Loucy (cell line): ENCODE results near the gene LRIT3.
"Not testable (repeated sequence)": the region's sequence is repeated elsewhere in the genome, so short reads cannot be mapped to it uniquely, and the experiment has no call there.

Experiments used
- H2AFZ ChIP-seq: fragments of 200-600 bp; sonication (generic); 2 replicates; pipeline ENCODE4 v1.6.0; 2016; ENCODE audit warnings: antibody characterized with exemption, mild to moderate bottlenecking, low read length, moderate library complexity
- H3F3A ChIP-seq: fragments of 200-600 bp; 2 replicates; pipeline ENCODE4 v1.6.0; 2016; ENCODE audit warnings: antibody characterized with exemption, low read depth, mild to moderate bottlenecking
- H3K27me3 ChIP-seq: fragments of 200-600 bp; sonication (generic); 2 replicates; pipeline ENCODE4 v1.6.1; 2014; ENCODE audit warnings: low read length, mild to moderate bottlenecking; ENCODE audit not compliant: insufficient read depth, poor library complexity, severe bottlenecking
- H3K36me3 ChIP-seq: fragments of 200-600 bp; sonication (generic); 2 replicates; pipeline ENCODE4 v1.6.1; 2016; ENCODE audit warnings: low read length; ENCODE audit not compliant: insufficient read depth
- H3K4me1 ChIP-seq: fragments of 200-600 bp; sonication (generic); 2 replicates; pipeline ENCODE4 v1.5.1; 2014; ENCODE audit warnings: low read length, mild to moderate bottlenecking; ENCODE audit not compliant: insufficient read depth, poor library complexity, severe bottlenecking
- H3K4me2 ChIP-seq: fragments of 200-600 bp; sonication (generic); 2 replicates; pipeline ENCODE4 v1.6.0; 2014; ENCODE audit warnings: antibody characterized with exemption, low read length, low read depth, mild to moderate bottlenecking; ENCODE audit not compliant: poor library complexity, severe bottlenecking
- H3K4me3 ChIP-seq: fragments of 200-600 bp; sonication (generic); 2 replicates; pipeline ENCODE4 v1.5.1; 2014; ENCODE audit warnings: low read length, mild to moderate bottlenecking, mixed read lengths; ENCODE audit not compliant: poor library complexity, severe bottlenecking
- H3K79me2 ChIP-seq: fragments of 200-600 bp; sonication (generic); 2 replicates; pipeline ENCODE4 v1.6.1; 2014; ENCODE audit warnings: low read length; ENCODE audit not compliant: insufficient read depth
- H3K9ac ChIP-seq: fragments of 200-600 bp; sonication (generic); 2 replicates; pipeline ENCODE4 v1.6.0; 2014; ENCODE audit warnings: mild to moderate bottlenecking, low read depth, low read length, moderate library complexity; ENCODE audit not compliant: poor library complexity, severe bottlenecking
- H3K9me2 ChIP-seq: fragments of 200-600 bp; sonication (generic); replicated peaks from 2 replicates; pipeline ENCODE4 v1.6.1; 2016; ENCODE audit warnings: low read depth, low read length, mixed read lengths
- H3K9me3 ChIP-seq: fragments of 200-600 bp; sonication (generic); 2 replicates; pipeline ENCODE4 v1.6.1; 2014; ENCODE audit warnings: mild to moderate bottlenecking, antibody characterized with exemption, low read length, low read depth; ENCODE audit not compliant: insufficient read depth
- H4K20me1 ChIP-seq: fragments of 200-600 bp; sonication (generic); 2 replicates; pipeline ENCODE4 v1.6.0; 2014; ENCODE audit warnings: antibody characterized with exemption, low read length, mild to moderate bottlenecking; ENCODE audit not compliant: insufficient read depth, poor library complexity, severe bottlenecking
- EZH2phosphoT487 ChIP-seq: fragments of 200-600 bp; IDR thresholded peaks from 2 replicates; pipeline ENCODE4 v1.6.1; 2018; ENCODE audit warnings: antibody characterized with exemption, mild to moderate bottlenecking, moderate library complexity, borderline replicate concordance
- TF ChIP-seq, protein P1 (sequence below): fragments of 200-600 bp; sonication (generic); conservative IDR thresholded peaks from 2 replicates; pipeline ENCODE4 v1.5.1; 2014; ENCODE audit warnings: mild to moderate bottlenecking, antibody characterized with exemption, low read length

The LRIT3 gene

DNA sequence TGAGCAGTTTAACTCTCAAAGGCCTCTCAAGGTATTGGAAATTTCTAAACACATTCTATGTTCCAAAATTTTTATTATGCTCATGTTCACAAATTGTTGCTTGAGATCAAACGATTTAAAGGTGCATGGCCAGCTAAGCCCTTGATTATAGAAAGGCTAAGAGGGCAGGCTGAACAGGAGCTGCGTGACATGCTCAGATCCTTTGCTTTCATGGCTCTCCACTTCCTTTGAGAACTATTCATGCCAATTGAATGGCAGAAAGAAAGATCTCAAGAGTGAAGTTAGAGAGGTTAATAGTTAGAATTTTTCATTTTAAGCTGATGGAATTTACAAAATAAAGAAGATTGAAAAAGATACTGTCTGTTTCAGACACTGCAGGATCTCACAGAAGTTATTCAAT lies 594 bp downstream of the LRIT3 start:
- no peak overlapping the region for H3K4me2 ChIP-seq
- H3K4me3 ChIP-seq = no peak overlapping the region
- H4K20me1 ChIP-seq = no peaks in the 10 kb centered on the region
- TF ChIP-seq EZH2phosphoT487 = no peak
- no peaks in the 10 kb centered on the region for H3F3A ChIP-seq
- no peaks in the 10 kb centered on the region for H3K9me2 ChIP-seq
- H3K9ac ChIP-seq = no peak overlapping the region
- H3K36me3 ChIP-seq = no peaks in the 10 kb centered on the region
- no peak overlapping the region; the same call in 1 of the 2 replicates for H2AFZ ChIP-seq
- no peaks in the 10 kb centered on the region for H3K9me3 ChIP-seq
- H3K27me3 ChIP-seq = no peaks in the 10 kb centered on the region
- H3K79me2 ChIP-seq = no peaks in the 10 kb centered on the region
- H3K4me1 ChIP-seq = no peaks in the 10 kb centered on the region

DNA sequence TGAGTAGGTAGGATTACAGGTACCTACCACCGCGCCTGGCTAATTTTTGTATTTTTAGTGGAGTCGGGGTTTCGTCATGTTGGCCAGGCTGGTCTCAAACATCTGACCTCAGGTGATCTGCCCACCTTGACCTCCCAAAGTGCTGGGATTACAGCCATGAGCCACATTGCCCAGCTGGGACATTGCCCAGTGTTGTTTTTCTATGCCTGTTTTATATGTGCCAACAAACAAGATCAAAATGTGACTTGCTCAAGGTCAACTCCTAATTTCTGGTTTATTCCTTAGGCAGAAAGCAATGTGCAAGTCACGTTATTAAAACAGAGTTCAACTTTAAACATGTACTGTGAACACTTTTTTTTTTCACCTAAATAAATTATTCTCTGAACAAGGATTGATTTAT lies 2.7 kb downstream of the LRIT3 start:
- Histone ChIP-seq H3K9me2 (no peaks in the 10 kb centered on the region), H2AFZ (no peak overlapping the region)

DNA sequence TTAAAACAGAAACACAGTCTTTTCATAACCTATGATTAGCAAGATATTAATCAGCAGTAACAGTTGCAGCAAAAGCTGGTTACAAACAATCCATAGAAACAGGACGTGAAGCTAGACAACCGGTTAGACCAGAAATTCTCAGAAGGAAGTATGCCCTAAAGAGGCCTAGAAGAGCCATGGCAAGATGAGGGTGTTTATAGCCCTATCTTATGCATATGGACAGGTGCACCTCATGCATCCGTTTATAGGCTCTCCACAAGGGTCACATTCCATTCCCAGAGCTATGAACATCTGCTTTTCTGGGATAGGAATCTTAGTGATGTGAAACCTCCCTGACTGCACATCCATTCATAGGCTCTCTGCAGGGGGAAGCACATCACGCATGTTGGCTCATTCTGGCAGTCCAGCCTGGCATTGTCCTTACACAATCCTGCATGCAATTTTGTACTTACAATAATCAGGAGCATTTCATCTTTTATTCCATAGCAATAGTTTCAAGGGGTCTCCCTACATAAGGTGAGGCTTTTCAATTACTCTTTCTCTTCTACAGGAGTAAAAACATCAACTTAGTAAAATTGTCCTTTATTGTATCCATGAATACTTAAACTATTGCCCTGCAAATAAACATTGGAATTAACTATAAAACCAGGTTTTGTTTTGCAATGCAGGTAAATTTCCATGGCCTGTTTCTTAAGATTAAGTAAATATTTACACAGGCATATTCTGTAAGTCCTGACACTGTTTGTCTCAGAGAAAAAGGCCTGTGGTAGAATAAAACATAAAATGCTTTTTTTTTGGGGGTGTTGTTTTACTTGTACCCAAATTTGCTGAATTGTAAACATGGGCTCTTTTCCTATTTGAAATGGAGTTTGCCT lies 11.8 kb downstream of the LRIT3 start:
- H3K27me3 ChIP-seq, H3K79me2 ChIP-seq, H3K36me3 ChIP-seq, H3K4me2 ChIP-seq, H2AFZ ChIP-seq, H3K9me2 ChIP-seq, H3K4me1 ChIP-seq, H3K9ac ChIP-seq, H3K4me3 ChIP-seq, H3F3A ChIP-seq, H4K20me1 ChIP-seq: not testable (repeated sequence)
- H3K9me3 ChIP-seq = peaks cover 11% of the 10 kb centered on the region

More for the DNA sequence above, 2.7 kb downstream of the LRIT3 start:
- Histone ChIP-seq H3K79me2 (no peaks in the 10 kb centered on the region), H3K4me2 (no peak overlapping the region), H4K20me1 (no peaks in the 10 kb centered on the region), H3K9me3 (no peaks in the 10 kb centered on the region), H3K27me3 (no peaks in the 10 kb centered on the region), H3K4me1 (no peaks in the 10 kb centered on the region), H3F3A (no peaks in the 10 kb centered on the region), H3K4me3 (no peak overlapping the region), H3K36me3 (no peaks in the 10 kb centered on the region), H3K9ac (no peak overlapping the region)
- no peak for TF ChIP-seq EZH2phosphoT487
- TF ChIP-seq, protein P1, sequence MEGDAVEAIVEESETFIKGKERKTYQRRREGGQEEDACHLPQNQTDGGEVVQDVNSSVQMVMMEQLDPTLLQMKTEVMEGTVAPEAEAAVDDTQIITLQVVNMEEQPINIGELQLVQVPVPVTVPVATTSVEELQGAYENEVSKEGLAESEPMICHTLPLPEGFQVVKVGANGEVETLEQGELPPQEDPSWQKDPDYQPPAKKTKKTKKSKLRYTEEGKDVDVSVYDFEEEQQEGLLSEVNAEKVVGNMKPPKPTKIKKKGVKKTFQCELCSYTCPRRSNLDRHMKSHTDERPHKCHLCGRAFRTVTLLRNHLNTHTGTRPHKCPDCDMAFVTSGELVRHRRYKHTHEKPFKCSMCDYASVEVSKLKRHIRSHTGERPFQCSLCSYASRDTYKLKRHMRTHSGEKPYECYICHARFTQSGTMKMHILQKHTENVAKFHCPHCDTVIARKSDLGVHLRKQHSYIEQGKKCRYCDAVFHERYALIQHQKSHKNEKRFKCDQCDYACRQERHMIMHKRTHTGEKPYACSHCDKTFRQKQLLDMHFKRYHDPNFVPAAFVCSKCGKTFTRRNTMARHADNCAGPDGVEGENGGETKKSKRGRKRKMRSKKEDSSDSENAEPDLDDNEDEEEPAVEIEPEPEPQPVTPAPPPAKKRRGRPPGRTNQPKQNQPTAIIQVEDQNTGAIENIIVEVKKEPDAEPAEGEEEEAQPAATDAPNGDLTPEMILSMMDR = no peak

DNA sequence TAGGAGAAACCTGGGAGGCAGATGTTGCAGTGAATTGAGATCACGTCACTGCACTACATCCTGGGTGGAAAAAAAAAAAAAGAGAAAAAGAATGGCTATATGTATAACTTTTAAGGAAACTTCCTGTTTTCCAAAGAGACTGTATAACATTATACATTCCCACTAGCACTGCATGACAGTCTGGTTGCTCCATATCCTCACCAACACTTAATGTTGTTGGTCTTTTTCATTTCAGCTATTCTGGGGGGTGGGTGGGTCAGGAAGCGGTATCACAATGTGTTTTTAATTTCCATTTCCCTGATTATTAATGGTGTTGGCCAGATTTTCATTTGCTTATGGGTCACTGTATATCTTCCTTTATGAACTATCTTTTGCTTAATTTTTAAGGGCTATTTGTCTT lies 13.4 kb downstream of the LRIT3 start:
- Histone ChIP-seq H3K4me3 (no peak overlapping the region), H2AFZ (no peak overlapping the region), H3K27me3 (no peaks in the 10 kb centered on the region), H3K9me3 (peaks cover 11% of the 10 kb centered on the region), H3F3A (no peaks in the 10 kb centered on the region), H4K20me1 (no peaks in the 10 kb centered on the region), H3K36me3 (no peaks in the 10 kb centered on the region), H3K9ac (no peak overlapping the region), H3K9me2 (no peaks in the 10 kb centered on the region), H3K79me2 (no peaks in the 10 kb centered on the region), H3K4me2 (no peak overlapping the region), H3K4me1 (no peaks in the 10 kb centered on the region)
- no peak for TF ChIP-seq EZH2phosphoT487
- TF ChIP-seq, protein P1 = no peak
